HCT116 (cell line): ENCODE data around the gene AURKA.

Experiments used
- CEBPB ChIP-seq: IDR thresholded peaks from 2 replicates; pipeline ENCODE4 v1.6.1; 2012; ENCODE audit warnings: low read depth
- CTCF ChIP-seq, 3 experiments: fragments of 200-600 bp in 1 of 3; sonication (generic) in 1 of 3; IDR thresholded peaks in 2 of 3; conservative IDR thresholded peaks in 1 of 3; 2 replicates each; pipeline ENCODE4 v1.5.1; 2012 to 2017; ENCODE audit warnings: low read depth in 2 of 3, low read length in 2 of 3, antibody characterized with exemption in 1 of 3, borderline replicate concordance in 1 of 3, control low read depth in 1 of 3, mild to moderate bottlenecking in 1 of 3, mixed read lengths in 1 of 3, mixed run types in 1 of 3, moderate library complexity in 1 of 3; ENCODE audit not compliant: insufficient read depth in 1 of 3
- EGR1 ChIP-seq: IDR thresholded peaks from 2 replicates; pipeline ENCODE4 v1.6.1; 2012; ENCODE audit warnings: low read depth
- MAX ChIP-seq: IDR thresholded peaks from 2 replicates; pipeline ENCODE4 v1.6.1; 2012
- REST ChIP-seq: IDR thresholded peaks from 2 replicates; pipeline ENCODE4 v1.6.1; 2012; ENCODE audit warnings: low read depth

GRCh38 chr20:56392881-56393482 lies 967 bp upstream of the AURKA start:
- TF ChIP-seq CTCF (IDR thresholded peaks at IDR 0.05 in 2 of 3, conservative IDR thresholded peaks at IDR 0.05 in 1 of 3; ENCODE audit: borderline replicate concordance in 1 of 3, insufficient read depth in 1 of 3, low read depth in 2 of 3, low read length in 2 of 3): no peak
- TF ChIP-seq REST: no peak
- no peak for TF ChIP-seq MAX
- no peak for TF ChIP-seq EGR1
- no peak for TF ChIP-seq CEBPB
